HepG2 (cell line): ENCODE measurements around the gene PPP1CA. TPM values are rescaled to one million over a fixed set of nuclear protein-coding genes. Genes with fewer than 3 reads are reported as not detected.

Experiments
- AKAP8 ChIP-seq: sonication (generic); formaldehyde crosslinking; IDR thresholded peaks from 2 replicates; pipeline ENCODE4 v1.5.1; 2020; ENCODE audit warnings: mild to moderate bottlenecking, missing genetic modification reagents
- ELF3 ChIP-seq: IDR thresholded peaks from 2 replicates; pipeline ENCODE4 v1.6.1; 2016; ENCODE audit warnings: missing genetic modification reagents, missing compliant biosample characterization
- FOXM1 ChIP-seq: sonication (generic); formaldehyde crosslinking; IDR thresholded peaks from 2 replicates; pipeline ENCODE4 v1.5.0; 2020; ENCODE audit warnings: missing genetic modification reagents
- HNF4G ChIP-seq, 2 experiments: sonication (generic) in 1 of 2; formaldehyde crosslinking in 1 of 2; IDR thresholded peaks; 2 replicates each; pipeline versions ENCODE4 v1.4.0 to v1.6.1; 2011 to 2020; ENCODE audit warnings: borderline replicate concordance in 2 of 2, low read depth in 2 of 2, mild to moderate bottlenecking in 2 of 2, low read length in 1 of 2, missing genetic modification reagents in 1 of 2, moderate library complexity in 1 of 2
- HOXA3 ChIP-seq: sonication (generic); formaldehyde crosslinking; IDR thresholded peaks from 2 replicates; pipeline ENCODE4 v1.5.0; 2020; ENCODE audit warnings: missing genetic modification reagents
- KDM6A ChIP-seq: IDR thresholded peaks from 2 replicates; pipeline ENCODE4 v1.6.1; 2016; ENCODE audit warnings: low read depth
- KLF13 ChIP-seq: sonication (generic); formaldehyde crosslinking; IDR thresholded peaks from 2 replicates; pipeline ENCODE4 v1.4.0; 2020; ENCODE audit warnings: mild to moderate bottlenecking, missing genetic modification reagents
- PHF20 ChIP-seq: sonication (generic); formaldehyde crosslinking; IDR thresholded peaks from 2 replicates; pipeline ENCODE4 v1.5.0; 2020; ENCODE audit warnings: mild to moderate bottlenecking, missing genetic modification reagents
- REL ChIP-seq: sonication (generic); formaldehyde crosslinking; conservative IDR thresholded peaks from 2 replicates; pipeline ENCODE4 v1.8.0; 2022; ENCODE audit warnings: mild to moderate bottlenecking, missing genetic modification reagents, moderate library complexity
- RORA ChIP-seq: sonication (generic); formaldehyde crosslinking; IDR thresholded peaks from 2 replicates; pipeline ENCODE4 v1.5.0; 2020; ENCODE audit warnings: mild to moderate bottlenecking, missing genetic modification reagents, moderate library complexity
- SYNCRIP ChIP-seq: fragments of 200-400 bp; formaldehyde crosslinking; IDR thresholded peaks from 2 replicates; pipeline ENCODE4 v1.6.1; 2018; ENCODE audit warnings: mild to moderate bottlenecking, low read depth, low read length; ENCODE audit not compliant: insufficient read depth
- ZC3H4 ChIP-seq: sonication (generic); formaldehyde crosslinking; IDR thresholded peaks from 2 replicates; pipeline ENCODE4 v1.4.0; 2020; ENCODE audit warnings: missing genetic modification reagents, borderline replicate concordance
- ZMYM2 ChIP-seq: sonication (generic); formaldehyde crosslinking; IDR thresholded peaks from 2 replicates; pipeline ENCODE4 v1.8.0; 2022; ENCODE audit warnings: mild to moderate bottlenecking, missing genetic modification reagents
- ZNF124 ChIP-seq: sonication (generic); formaldehyde crosslinking; IDR thresholded peaks from 2 replicates; pipeline ENCODE4 v1.4.0; 2020; ENCODE audit warnings: missing genetic modification reagents
- ZNF232 ChIP-seq: sonication (generic); formaldehyde crosslinking; IDR thresholded peaks from 2 replicates; pipeline ENCODE4 v1.4.0; 2020; ENCODE audit warnings: missing genetic modification reagents, borderline replicate concordance
- ZNF335 ChIP-seq: sonication (generic); formaldehyde crosslinking; IDR thresholded peaks from 2 replicates; pipeline ENCODE4 v1.4.0; 2020; ENCODE audit warnings: missing genetic modification reagents
- ZSCAN31 ChIP-seq: sonication (generic); formaldehyde crosslinking; IDR thresholded peaks from 2 replicates; pipeline ENCODE4 v1.5.0; 2020; ENCODE audit warnings: low read depth, mild to moderate bottlenecking, missing genetic modification reagents
- polyA plus RNA-seq, 8 experiments: library from polyadenylated mRNA; depleted of rRNA in 3 of 8; stranded (reverse) in 7 of 8; unstranded in 1 of 8; fragments of >200 nt; fragmentation: Illumina TruSeq in 4 of 8; extraction: Trizol in 4 of 8; gene quantifications; 2 replicates each; pipeline versions ENCODE4 v1.2.1 to v1.2.3, GENCODE V29; 2011 to 2016; ENCODE audit warnings: low read depth in 4 of 8, missing spikeins in 1 of 8, mixed read lengths in 1 of 8; ENCODE audit not compliant: insufficient read depth in 1 of 8
- total RNA-seq, 5 experiments: library from RNA; depleted of rRNA; stranded (reverse); fragments of >200 nt; fragmentation: Illumina TruSeq; extraction: Trizol; gene quantifications; 2 replicates each; pipeline ENCODE4 v1.2.3, GENCODE V29; 2016; ENCODE audit warnings: low read depth in 1 of 5
- TF ChIP-seq, protein P1 (sequence below): sonication (generic); formaldehyde crosslinking; IDR thresholded peaks from 2 replicates; pipeline ENCODE4 v1.8.0; 2022; ENCODE audit warnings: missing genetic modification reagents, mild to moderate bottlenecking, inconsistent platforms, borderline replicate concordance
- TF ChIP-seq, protein P2 (sequence below): fragments of 450-650 bp; IDR thresholded peaks from 2 replicates; pipeline ENCODE4 v1.6.1; 2016
- TF ChIP-seq, protein P3 (sequence below): sonication (generic); formaldehyde crosslinking; IDR thresholded peaks from 2 replicates; pipeline ENCODE4 v1.5.1; 2020; ENCODE audit warnings: mild to moderate bottlenecking, missing genetic modification reagents, moderate library complexity
- TF ChIP-seq, protein P4 (sequence below): IDR thresholded peaks from 2 replicates; pipeline ENCODE4 v1.6.1; 2012; ENCODE audit warnings: inconsistent platforms
- TF ChIP-seq, protein P5 (sequence below): sonication (generic); formaldehyde crosslinking; IDR thresholded peaks from 2 replicates; pipeline ENCODE4 v1.4.0; 2020; ENCODE audit warnings: mild to moderate bottlenecking, missing genetic modification reagents
- TF ChIP-seq, protein P6 (sequence below): sonication (generic); formaldehyde crosslinking; conservative IDR thresholded peaks from 2 replicates; pipeline ENCODE4 v1.8.1; 2023; ENCODE audit warnings: missing genetic modification reagents

Gene PPP1CA
- total and polyA plus RNA-seq, 2 of the 13 experiments (the other 11 are each of a cell fraction or from before 2014, with no cell fraction given), result 149 to 170 TPM

DNA sequence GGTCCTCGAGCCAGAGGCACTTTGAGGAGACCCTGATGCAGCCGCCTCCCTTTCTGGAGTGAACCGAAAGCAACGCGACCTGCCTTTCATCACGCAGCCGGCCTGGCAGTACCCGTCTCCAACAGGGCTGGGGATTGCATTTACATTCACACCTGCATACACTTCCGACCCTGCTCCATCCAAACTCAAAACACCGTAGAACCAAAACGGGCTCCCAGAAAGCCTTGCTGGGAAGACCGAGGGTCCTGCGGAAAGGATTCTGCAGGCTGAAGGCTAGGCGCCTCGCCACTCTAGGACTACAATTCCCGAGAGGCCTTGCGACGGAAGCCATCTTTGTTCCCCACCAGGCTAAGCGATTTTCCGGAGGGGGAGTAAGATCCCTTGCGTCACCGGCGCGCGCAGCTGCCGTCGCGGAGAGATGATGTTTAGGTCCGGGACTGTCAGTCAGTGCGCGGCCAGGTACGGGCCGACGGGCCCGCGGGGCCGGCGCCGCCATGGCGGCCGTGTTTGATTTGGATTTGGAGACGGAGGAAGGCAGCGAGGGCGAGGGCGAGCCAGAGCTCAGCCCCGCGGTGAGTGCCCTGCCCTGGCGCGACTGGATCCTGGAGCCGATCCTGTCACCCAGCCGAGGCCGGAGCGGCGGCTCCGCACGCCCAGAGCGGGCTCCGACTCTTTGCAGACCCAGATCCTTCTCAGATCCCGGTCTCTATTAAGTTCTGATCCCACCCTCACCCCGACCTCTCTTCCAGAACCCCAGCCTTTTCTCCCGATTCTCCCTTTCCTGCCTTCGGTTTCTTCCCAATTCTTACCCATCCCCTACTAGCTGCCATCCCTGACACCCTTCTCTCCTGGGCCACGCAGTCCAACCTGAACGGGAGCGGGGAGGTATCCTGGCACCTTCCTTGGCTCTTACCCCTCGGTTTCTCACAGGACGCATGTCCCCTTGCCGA lies 26.7 kb upstream of the PPP1CA start, which contains the start of gene RPS6KB2 (continued):
- no peak for TF ChIP-seq HNF4G (IDR thresholded peaks at IDR 0.05; ENCODE audit: borderline replicate concordance, low read depth, low read length)
- TF ChIP-seq HNF4G (CRISPR knock-in tag; IDR thresholded peaks at IDR 0.05; ENCODE audit: borderline replicate concordance, low read depth), result 0 out of 2 replicates have a peak, but pooled peaks have one; percentile 37
- TF ChIP-seq, protein P1, sequence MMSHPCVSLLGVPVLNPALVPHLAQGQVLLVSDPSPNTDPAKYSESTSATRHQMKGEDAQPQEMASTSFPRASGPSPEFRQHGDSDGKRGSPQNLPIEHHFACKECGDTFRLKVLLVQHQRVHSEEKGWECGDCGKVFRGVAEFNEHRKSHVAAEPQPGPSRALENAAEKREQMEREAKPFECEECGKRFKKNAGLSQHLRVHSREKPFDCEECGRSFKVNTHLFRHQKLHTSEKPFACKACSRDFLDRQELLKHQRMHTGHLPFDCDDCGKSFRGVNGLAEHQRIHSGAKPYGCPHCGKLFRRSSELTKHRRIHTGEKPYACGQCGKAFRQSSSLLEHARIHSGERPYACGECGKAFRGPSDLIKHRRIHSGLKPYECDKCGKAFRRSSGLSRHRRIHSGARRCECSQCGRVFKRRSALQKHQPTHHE (CRISPR knock-in tag), result peak; percentile 81; the same call in 1 of the 2 replicates
- no peak for TF ChIP-seq ZC3H4 (CRISPR knock-in tag)
- TF ChIP-seq KDM6A, result no peak
- TF ChIP-seq ZNF335 (CRISPR knock-in tag), result peak; percentile 94
- TF ChIP-seq KLF13, result peak; percentile 24; the same call in 1 of the 2 replicates
- TF ChIP-seq ZNF124 (CRISPR knock-in tag), result peak; percentile 76; the same call in 1 of the 2 replicates
- 0 out of 2 replicates have a peak, but pooled peaks have one; percentile 11 for TF ChIP-seq ZSCAN31 (CRISPR knock-in tag)
- TF ChIP-seq, protein P2, sequence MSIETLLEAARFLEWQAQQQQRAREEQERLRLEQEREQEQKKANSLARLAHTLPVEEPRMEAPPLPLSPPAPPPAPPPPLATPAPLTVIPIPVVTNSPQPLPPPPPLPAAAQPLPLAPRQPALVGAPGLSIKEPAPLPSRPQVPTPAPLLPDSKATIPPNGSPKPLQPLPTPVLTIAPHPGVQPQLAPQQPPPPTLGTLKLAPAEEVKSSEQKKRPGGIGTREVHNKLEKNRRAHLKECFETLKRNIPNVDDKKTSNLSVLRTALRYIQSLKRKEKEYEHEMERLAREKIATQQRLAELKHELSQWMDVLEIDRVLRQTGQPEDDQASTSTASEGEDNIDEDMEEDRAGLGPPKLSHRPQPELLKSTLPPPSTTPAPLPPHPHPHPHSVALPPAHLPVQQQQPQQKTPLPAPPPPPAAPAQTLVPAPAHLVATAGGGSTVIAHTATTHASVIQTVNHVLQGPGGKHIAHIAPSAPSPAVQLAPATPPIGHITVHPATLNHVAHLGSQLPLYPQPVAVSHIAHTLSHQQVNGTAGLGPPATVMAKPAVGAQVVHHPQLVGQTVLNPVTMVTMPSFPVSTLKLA, result peak; percentile 35; the same call in 1 of the 2 replicates
- TF ChIP-seq FOXM1 (CRISPR knock-in tag), result no peak
- TF ChIP-seq REL (CRISPR knock-in tag), result no peak
- TF ChIP-seq ELF3 (CRISPR knock-in tag), result peak; percentile 79
- TF ChIP-seq RORA (CRISPR knock-in tag), result no peak
- peak; percentile 96 for TF ChIP-seq PHF20 (CRISPR knock-in tag)
- no peak for TF ChIP-seq ZMYM2 (CRISPR knock-in tag)
- peak; percentile 82; the same call in 1 of the 2 replicates for TF ChIP-seq ZNF232 (CRISPR knock-in tag)
- TF ChIP-seq, protein P3, sequence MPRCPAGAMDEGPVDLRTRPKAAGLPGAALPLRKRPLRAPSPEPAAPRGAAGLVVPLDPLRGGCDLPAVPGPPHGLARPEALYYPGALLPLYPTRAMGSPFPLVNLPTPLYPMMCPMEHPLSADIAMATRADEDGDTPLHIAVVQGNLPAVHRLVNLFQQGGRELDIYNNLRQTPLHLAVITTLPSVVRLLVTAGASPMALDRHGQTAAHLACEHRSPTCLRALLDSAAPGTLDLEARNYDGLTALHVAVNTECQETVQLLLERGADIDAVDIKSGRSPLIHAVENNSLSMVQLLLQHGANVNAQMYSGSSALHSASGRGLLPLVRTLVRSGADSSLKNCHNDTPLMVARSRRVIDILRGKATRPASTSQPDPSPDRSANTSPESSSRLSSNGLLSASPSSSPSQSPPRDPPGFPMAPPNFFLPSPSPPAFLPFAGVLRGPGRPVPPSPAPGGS (CRISPR knock-in tag), result no peak
- 0 out of 2 replicates have a peak, but pooled peaks have one; percentile 36 for TF ChIP-seq AKAP8 (CRISPR knock-in tag)
- TF ChIP-seq HOXA3, result peak; percentile 99
- TF ChIP-seq, protein P4, sequence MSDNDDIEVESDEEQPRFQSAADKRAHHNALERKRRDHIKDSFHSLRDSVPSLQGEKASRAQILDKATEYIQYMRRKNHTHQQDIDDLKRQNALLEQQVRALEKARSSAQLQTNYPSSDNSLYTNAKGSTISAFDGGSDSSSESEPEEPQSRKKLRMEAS, result peak; percentile 57
- TF ChIP-seq, protein P5, sequence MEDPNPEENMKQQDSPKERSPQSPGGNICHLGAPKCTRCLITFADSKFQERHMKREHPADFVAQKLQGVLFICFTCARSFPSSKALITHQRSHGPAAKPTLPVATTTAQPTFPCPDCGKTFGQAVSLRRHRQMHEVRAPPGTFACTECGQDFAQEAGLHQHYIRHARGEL (CRISPR knock-in tag), result no peak
- TF ChIP-seq SYNCRIP, result no peak
- TF ChIP-seq, protein P6, sequence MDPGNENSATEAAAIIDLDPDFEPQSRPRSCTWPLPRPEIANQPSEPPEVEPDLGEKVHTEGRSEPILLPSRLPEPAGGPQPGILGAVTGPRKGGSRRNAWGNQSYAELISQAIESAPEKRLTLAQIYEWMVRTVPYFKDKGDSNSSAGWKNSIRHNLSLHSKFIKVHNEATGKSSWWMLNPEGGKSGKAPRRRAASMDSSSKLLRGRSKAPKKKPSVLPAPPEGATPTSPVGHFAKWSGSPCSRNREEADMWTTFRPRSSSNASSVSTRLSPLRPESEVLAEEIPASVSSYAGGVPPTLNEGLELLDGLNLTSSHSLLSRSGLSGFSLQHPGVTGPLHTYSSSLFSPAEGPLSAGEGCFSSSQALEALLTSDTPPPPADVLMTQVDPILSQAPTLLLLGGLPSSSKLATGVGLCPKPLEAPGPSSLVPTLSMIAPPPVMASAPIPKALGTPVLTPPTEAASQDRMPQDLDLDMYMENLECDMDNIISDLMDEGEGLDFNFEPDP (CRISPR knock-in tag), result no peak
